GM23338 (cell line): ENCODE results near the gene DYSF. TPM values are rescaled to one million over a fixed set of nuclear protein-coding genes. Genes with fewer than 3 reads are reported as not detected.

Experiments used
- ATAC-seq: fragments of 200-7000 bp; cut with Tn5 transposase; 3 replicates; pipeline ENCODE4 v1.9.1; 2020
- DNase-seq: peaks from one replicate; pipeline ENCODE4 v3.0.0-alpha.2; 2015; ENCODE audit warnings: low spot score
- H2AFZ ChIP-seq: fragments of 200-600 bp; sonication (generic); 2 replicates; pipeline ENCODE4 v1.8.0; 2016; ENCODE audit warnings: antibody characterized with exemption, mild to moderate bottlenecking, moderate library complexity
- H3F3A ChIP-seq: fragments of 200-600 bp; sonication (generic); replicated peaks from 2 replicates; pipeline ENCODE4 v1.8.0; 2017; ENCODE audit warnings: antibody characterized with exemption, mixed run types, low read depth
- H3K27ac ChIP-seq: fragments of 200-600 bp; sonication (generic); 2 replicates; pipeline ENCODE4 v1.6.1; 2016; ENCODE audit warnings: low read depth
- H3K27me3 ChIP-seq: fragments of 200-600 bp; sonication (generic); 2 replicates; pipeline ENCODE4 v1.8.0; 2016; ENCODE audit warnings: mild to moderate bottlenecking, mixed run types, moderate library complexity; ENCODE audit not compliant: insufficient read depth
- H3K36me3 ChIP-seq: fragments of 200-600 bp; sonication (generic); 2 replicates; pipeline ENCODE4 v1.8.0; 2016; ENCODE audit warnings: mild to moderate bottlenecking; ENCODE audit not compliant: insufficient read depth
- H3K4me1 ChIP-seq: fragments of 200-600 bp; sonication (generic); 2 replicates; pipeline ENCODE4 v1.8.0; 2016; ENCODE audit warnings: mild to moderate bottlenecking, moderate library complexity; ENCODE audit not compliant: insufficient read depth
- H3K4me2 ChIP-seq: fragments of 200-600 bp; sonication (generic); 2 replicates; pipeline ENCODE4 v1.7.1; 2017; ENCODE audit warnings: mixed run types
- H3K4me3 ChIP-seq: fragments of 200-600 bp; sonication (generic); 2 replicates; pipeline ENCODE4 v1.6.1; 2016; ENCODE audit warnings: mixed run types
- H3K79me2 ChIP-seq: fragments of 200-600 bp; sonication (generic); replicated peaks from 2 replicates; pipeline ENCODE4 v1.8.0; 2017; ENCODE audit warnings: mild to moderate bottlenecking; ENCODE audit not compliant: insufficient read depth
- H3K9me2 ChIP-seq: fragments of 200-600 bp; sonication (generic); 2 replicates; pipeline ENCODE4 v1.8.0; 2017; ENCODE audit not compliant: insufficient read depth
- H4K20me1 ChIP-seq: fragments of 200-600 bp; sonication (generic); replicated peaks from 2 replicates; pipeline ENCODE4 v1.8.0; 2017; ENCODE audit warnings: mild to moderate bottlenecking; ENCODE audit not compliant: insufficient read depth
- H3K27ac Mint-ChIP-seq: 2 replicates; pipeline ENCODE4 v1.8.0; 2020; ENCODE audit warnings: inconsistent platforms, mild to moderate bottlenecking, moderate library complexity, mixed read lengths
- H3K27me3 Mint-ChIP-seq: 3 replicates; pipeline ENCODE4 v1.8.0; 2022; ENCODE audit warnings: low read depth, mild to moderate bottlenecking, moderate library complexity, mixed read lengths, inconsistent platforms; ENCODE audit not compliant: insufficient read depth, poor library complexity
- H3K36me3 Mint-ChIP-seq: 3 replicates; pipeline ENCODE4 v1.8.0; 2021; ENCODE audit warnings: low read depth, mild to moderate bottlenecking, inconsistent platforms, moderate library complexity, mixed read lengths
- H3K4me1 Mint-ChIP-seq: 3 replicates; pipeline ENCODE4 v1.8.0; 2020; ENCODE audit warnings: mild to moderate bottlenecking, inconsistent platforms, mixed read lengths
- H3K4me3 Mint-ChIP-seq: 3 replicates; pipeline ENCODE4 v1.8.0; 2021; ENCODE audit warnings: moderate library complexity, mild to moderate bottlenecking, inconsistent platforms, mixed read lengths
- H3K9me3 Mint-ChIP-seq: 3 replicates; pipeline ENCODE4 v1.8.0; 2020; ENCODE audit warnings: moderate library complexity, mild to moderate bottlenecking, inconsistent platforms, mixed read lengths
- CREB1 ChIP-seq: fragments of 250-450 bp; sonication (Bioruptor Pico); IDR thresholded peaks from 2 replicates; pipeline ENCODE4 v1.5.0; 2020; ENCODE audit warnings: low read depth, mild to moderate bottlenecking, moderate library complexity
- CTCF ChIP-seq, 2 experiments: fragments of 200-600 bp in 1 of 2; sonication (generic) in 1 of 2; conservative IDR thresholded peaks; 2 replicates each; pipeline versions ENCODE4 v1.5.1 to v1.6.1; 2016 to 2017; ENCODE audit warnings: antibody characterized with exemption in 2 of 2, low read depth in 2 of 2, mild to moderate bottlenecking in 2 of 2, moderate library complexity in 1 of 2
- ETS1 ChIP-seq: IDR thresholded peaks from 2 replicates; pipeline ENCODE4 v1.6.1; 2016; ENCODE audit warnings: antibody characterized with exemption
- EZH2phosphoT487 ChIP-seq: fragments of 200-600 bp; sonication (generic); IDR thresholded peaks from one replicate; pipeline ENCODE4 v1.8.1; 2018; ENCODE audit warnings: antibody characterized with exemption; ENCODE audit not compliant: unreplicated experiment
- JUNB ChIP-seq: IDR thresholded peaks from one replicate; pipeline ENCODE4 v1.6.1; 2016; ENCODE audit warnings: antibody characterized with exemption; ENCODE audit not compliant: unreplicated experiment
- POLR2AphosphoS5 ChIP-seq: IDR thresholded peaks from 2 replicates; pipeline ENCODE4 v1.6.1; 2016; ENCODE audit warnings: antibody characterized with exemption, low read depth
- STAT1 ChIP-seq: IDR thresholded peaks from one replicate; pipeline ENCODE4 v1.6.1; 2016; ENCODE audit warnings: antibody characterized with exemption; ENCODE audit not compliant: unreplicated experiment
- ZNF114 ChIP-seq: fragments of 250-450 bp; sonication (Bioruptor Pico); IDR thresholded peaks from 2 replicates; pipeline ENCODE4 v1.5.0; 2020; ENCODE audit warnings: mild to moderate bottlenecking, moderate library complexity
- polyA plus RNA-seq: library from polyadenylated mRNA; unstranded; fragments of >200 nt; fragmentation: Nextera tagmentation; extraction: Ambion mirVana; gene quantifications from 2 replicates; pipeline ENCODE4 v1.2.1, GENCODE V29; 2016
- total RNA-seq: library from RNA; depleted of rRNA; stranded (reverse); fragments of >200 nt; shearing (Covaris generic); gene quantifications from 2 replicates; pipeline ENCODE4 v1.2.3, GENCODE V29; 2014

The DYSF gene
- total and polyA plus RNA-seq, 2 experiments from 2014 or later: 7.3 to 21.3 TPM

- H3K27me3 Mint-ChIP-seq: peaks cover 2% of the 10 kb centered on the region
- H3K27ac Mint-ChIP-seq: no peak overlapping the region
- Histone ChIP-seq H3K4me3 (no peak overlapping the region), H3K4me1 (no peaks in the 10 kb centered on the region), H3K27me3 (no peaks in the 10 kb centered on the region), H3F3A (no peaks in the 10 kb centered on the region), H3K79me2 (no peaks in the 10 kb centered on the region), H4K20me1 (no peaks in the 10 kb centered on the region), H3K36me3 (no peaks in the 10 kb centered on the region), H3K4me2 (no peak overlapping the region), H3K9me2 (no peaks in the 10 kb centered on the region; the same call in 1 of the 2 replicates), H3K27ac (no peak overlapping the region), H2AFZ (no peak overlapping the region)
- DNase-seq (no peak), ATAC-seq (no peak)
- peaks cover 3% of the 10 kb centered on the region; the same call in 1 of the 3 replicates for H3K9me3 Mint-ChIP-seq
- TF ChIP-seq EZH2phosphoT487 (no peak), ZNF114 (CRISPR knock-in tag) (no peak), STAT1 (no peak), CTCF (conservative IDR thresholded peaks at IDR 0.05; ENCODE audit: low read depth in 2 of 2) (no peak)
- H3K4me1 Mint-ChIP-seq: no peaks in the 10 kb centered on the region
- H3K4me3 Mint-ChIP-seq: no peak overlapping the region
- H3K36me3 Mint-ChIP-seq: no peaks in the 10 kb centered on the region; the same call in 2 of the 3 replicates
These were observed 267.4 kb downstream of the DYSF start for GRCh38 chr2:71720596-71721361.

DNA sequence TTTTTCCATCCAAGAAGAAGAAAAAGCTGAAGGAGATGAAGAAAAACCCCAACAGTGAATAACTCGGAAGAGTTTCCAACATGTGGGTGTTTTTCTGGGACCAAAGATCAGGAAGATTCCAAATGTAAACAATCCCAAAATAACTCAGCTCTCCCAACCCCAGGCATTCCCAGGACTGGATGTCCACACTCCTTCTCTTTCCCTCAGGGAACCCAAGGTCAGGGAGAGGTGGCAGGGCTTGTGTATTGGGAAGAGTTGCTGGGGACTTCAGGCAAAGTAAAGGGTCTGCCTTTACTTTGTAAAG is 268.0 kb downstream of the DYSF start:
- Mint-ChIP-seq H3K9me3 (peaks cover 3% of the 10 kb centered on the region; the same call in 1 of the 3 replicates), H3K4me3 (no peak overlapping the region), H3K27ac (no peak overlapping the region), H3K4me1 (no peaks in the 10 kb centered on the region), H3K36me3 (no peaks in the 10 kb centered on the region; the same call in 2 of the 3 replicates), H3K27me3 (peaks cover 2% of the 10 kb centered on the region)
- Histone ChIP-seq H3K9me2 (no peaks in the 10 kb centered on the region; the same call in 1 of the 2 replicates), H2AFZ (no peak overlapping the region), H3K79me2 (no peaks in the 10 kb centered on the region), H3K27ac (no peak overlapping the region), H4K20me1 (no peaks in the 10 kb centered on the region), H3K4me2 (no peak overlapping the region), H3K4me3 (no peak overlapping the region), H3F3A (no peaks in the 10 kb centered on the region), H3K36me3 (no peaks in the 10 kb centered on the region), H3K27me3 (no peaks in the 10 kb centered on the region), H3K4me1 (no peaks in the 10 kb centered on the region)
- DNase-seq (no peak), ATAC-seq (no peak)
- no peak for TF ChIP-seq ETS1

- no peak overlapping the region for H3K27ac ChIP-seq
- ATAC-seq (no peak), DNase-seq (no peak)
- H4K20me1 ChIP-seq: no peaks in the 10 kb centered on the region
- no peaks in the 10 kb centered on the region for H3K79me2 ChIP-seq
- H2AFZ ChIP-seq: no peak overlapping the region
- H3K36me3 ChIP-seq: no peaks in the 10 kb centered on the region
- no peak overlapping the region for H3K4me2 ChIP-seq
- H3K27me3 ChIP-seq: no peaks in the 10 kb centered on the region
- H3K9me2 ChIP-seq: no peaks in the 10 kb centered on the region; the same call in 1 of the 2 replicates
- peaks cover 2% of the 10 kb centered on the region for H3K27me3 Mint-ChIP-seq
- no peaks in the 10 kb centered on the region for H3K4me1 Mint-ChIP-seq
- peaks cover 3% of the 10 kb centered on the region; the same call in 1 of the 3 replicates for H3K9me3 Mint-ChIP-seq
- no peaks in the 10 kb centered on the region for H3K4me1 ChIP-seq
- no peaks in the 10 kb centered on the region; the same call in 2 of the 3 replicates for H3K36me3 Mint-ChIP-seq
- no peak overlapping the region for H3K4me3 Mint-ChIP-seq
- H3K4me3 ChIP-seq: no peak overlapping the region
- H3K27ac Mint-ChIP-seq: no peak overlapping the region
- no peaks in the 10 kb centered on the region for H3F3A ChIP-seq
- TF ChIP-seq ZNF114 (CRISPR knock-in tag) (no peak), JUNB (no peak), ETS1 (no peak), POLR2AphosphoS5 (no peak), CTCF (conservative IDR thresholded peaks at IDR 0.05; ENCODE audit: low read depth in 2 of 2) (no peak), CREB1 (CRISPR knock-in tag) (no peak)
These were observed 268.3 kb downstream of the DYSF start for GRCh38 chr2:71721669-71722068.
